Neuronal stem cell (in vitro differentiated cells): ENCODE measurements around the gene CCNI.
"Not testable (repeated sequence)": the region's sequence is repeated elsewhere in the genome, so short reads cannot be mapped to it uniquely, and the experiment has no call there.

Experiments used
- DNase-seq: peaks from one replicate; pipeline ENCODE4 v3.0.0-alpha.2; 2013; ENCODE audit warnings: low spot score
- H2AFZ ChIP-seq: one replicate; pipeline ENCODE4 v1.6.1; 2013; ENCODE audit warnings: mild to moderate bottlenecking, low read length, inconsistent platforms
- H2AK5ac ChIP-seq: 2 replicates; pipeline ENCODE4 v1.6.1; 2013; ENCODE audit warnings: low read depth, mild to moderate bottlenecking, inconsistent platforms, low read length, moderate library complexity, mixed read lengths
- H2BK120ac ChIP-seq: 2 replicates; pipeline ENCODE4 v1.6.1; 2013; ENCODE audit warnings: low read depth, mild to moderate bottlenecking, inconsistent platforms, low read length, moderate library complexity, mixed read lengths
- H2BK12ac ChIP-seq: one replicate; pipeline ENCODE4 v1.6.1; 2013; ENCODE audit warnings: low read length, inconsistent platforms
- H2BK15ac ChIP-seq: 2 replicates; pipeline ENCODE4 v1.6.1; 2013; ENCODE audit warnings: mild to moderate bottlenecking, low read length, inconsistent platforms, mixed read lengths
- H2BK5ac ChIP-seq: one replicate; pipeline ENCODE4 v1.6.1; 2013; ENCODE audit warnings: inconsistent platforms, mild to moderate bottlenecking, low read length, moderate library complexity
- H3K14ac ChIP-seq: one replicate; pipeline ENCODE4 v1.6.1; 2013; ENCODE audit warnings: low read length, inconsistent platforms
- H3K18ac ChIP-seq: 2 replicates; pipeline ENCODE4 v1.6.1; 2013; ENCODE audit warnings: low read length, inconsistent platforms
- H3K23ac ChIP-seq: 2 replicates; pipeline ENCODE4 v1.6.1; 2013; ENCODE audit warnings: low read depth, mild to moderate bottlenecking, mixed read lengths, low read length, inconsistent platforms; ENCODE audit not compliant: poor library complexity
- H3K27ac ChIP-seq: replicated peaks from 3 replicates; pipeline ENCODE4 v1.5.1; 2013; ENCODE audit warnings: low read length, inconsistent platforms
- H3K27me3 ChIP-seq, 3 experiments: 2 replicates each; pipeline ENCODE4 v1.6.1; 2013; ENCODE audit warnings: low read length in 3 of 3, mild to moderate bottlenecking in 2 of 3, inconsistent platforms in 1 of 3, low read depth in 1 of 3, mixed read lengths in 1 of 3, moderate library complexity in 1 of 3; ENCODE audit not compliant: control insufficient read depth in 3 of 3, insufficient read depth in 3 of 3
- H3K36me3 ChIP-seq, 2 donors: replicated peaks in 1 of 2; 2 replicates each; pipeline ENCODE4 v1.6.1; 2013; ENCODE audit warnings: low read length in 2 of 2; ENCODE audit not compliant: control insufficient read depth in 2 of 2, insufficient read depth in 2 of 2
- H3K4ac ChIP-seq: 2 replicates; pipeline ENCODE4 v1.6.1; 2013; ENCODE audit warnings: inconsistent platforms, mild to moderate bottlenecking, low read length, moderate library complexity
- H3K4me1 ChIP-seq, 2 donors: 1 replicate in 1 of 2; 2 replicates in 1 of 2; pipeline ENCODE4 v1.6.1; 2013; ENCODE audit warnings: low read length in 2 of 2, low read depth in 1 of 2; ENCODE audit not compliant: control insufficient read depth in 2 of 2, insufficient read depth in 1 of 2
- H3K4me2 ChIP-seq: one replicate; pipeline ENCODE4 v1.6.1; 2013; ENCODE audit warnings: mild to moderate bottlenecking, low read length, inconsistent platforms; ENCODE audit not compliant: insufficient read depth, poor library complexity, severe bottlenecking
- H3K4me3 ChIP-seq, 2 donors: 2 replicates each; pipeline ENCODE4 v1.5.1; 2013; ENCODE audit warnings: low read length in 2 of 2, mild to moderate bottlenecking in 2 of 2, inconsistent platforms in 1 of 2, moderate library complexity in 1 of 2
- H3K79me1 ChIP-seq: one replicate; pipeline ENCODE4 v1.6.1; 2013; ENCODE audit warnings: low read depth, mild to moderate bottlenecking, inconsistent platforms, low read length, moderate library complexity
- H3K9ac ChIP-seq: one replicate; pipeline ENCODE4 v1.6.1; 2013; ENCODE audit warnings: mild to moderate bottlenecking, low read depth, low read length, inconsistent platforms; ENCODE audit not compliant: poor library complexity
- H3K9me3 ChIP-seq, 2 donors: replicated peaks in 1 of 2; 2 replicates each; pipeline versions ENCODE3 to v1.6.1; 2013; ENCODE audit warnings: low read length in 2 of 2, mild to moderate bottlenecking in 2 of 2, inconsistent platforms in 1 of 2, low read depth in 1 of 2, mixed read lengths in 1 of 2, moderate library complexity in 1 of 2; ENCODE audit not compliant: control insufficient read depth in 2 of 2, insufficient read depth in 1 of 2
- H4K8ac ChIP-seq: one replicate; pipeline ENCODE4 v1.6.1; 2013; ENCODE audit warnings: low read depth, mild to moderate bottlenecking, inconsistent platforms, low read length, moderate library complexity
- H4K91ac ChIP-seq: one replicate; pipeline ENCODE4 v1.6.1; 2013; ENCODE audit warnings: low read length, low read depth, mild to moderate bottlenecking, inconsistent platforms; ENCODE audit not compliant: poor library complexity
- WGBS, 2 donors: extraction: QIAGEN DNeasy Blood & Tissue Kit; methylation state at CpG; one replicate each; pipeline ENCODE4 v1.1.7; 2013; ENCODE audit warnings: missing lambda C conversion rate in 2 of 2, mixed read lengths in 1 of 2; ENCODE audit not compliant: insufficient read length in 2 of 2, insufficient replicate concordance in 1 of 2; ENCODE audit errors: extremely low coverage in 2 of 2; 5-methylcytosine and 5-hydroxymethylcytosine counted together

The CCNI gene

GRCh38 chr4:77082886-77083608 is 7.3 kb upstream of the CCNI start:
- no peaks in the 10 kb centered on the region for H3K9me3 ChIP-seq

GRCh38 chr4:77080806-77081205 is 5.0 kb upstream of the CCNI start:
- H3K14ac ChIP-seq, H4K91ac ChIP-seq, H3K79me1 ChIP-seq, DNase-seq, H2AK5ac ChIP-seq, H3K4ac ChIP-seq, H3K4me1 ChIP-seq, H3K36me3 ChIP-seq, H3K27me3 ChIP-seq, H2BK120ac ChIP-seq, H3K18ac ChIP-seq, H2BK5ac ChIP-seq, H3K9me3 ChIP-seq, H2BK15ac ChIP-seq, H3K4me2 ChIP-seq, H3K4me3 ChIP-seq, H4K8ac ChIP-seq, H3K27ac ChIP-seq, H3K9ac ChIP-seq, H3K23ac ChIP-seq, H2AFZ ChIP-seq, H2BK12ac ChIP-seq: not testable (repeated sequence)
- no CpG with 5 or more reads among the region's 7 CpGs for WGBS, 2 donors

More at GRCh38 chr4:77082886-77083608, 7.3 kb upstream of the CCNI start:
- no CpG with 5 or more reads among the region's 11 CpGs for WGBS, 2 donors
- Histone ChIP-seq H3K14ac (no peak overlapping the region), H3K9ac (no peak overlapping the region), H3K4me2 (no peak overlapping the region), H2AFZ (no peak overlapping the region), H2BK5ac (no peak overlapping the region), H2BK12ac (no peak overlapping the region), H3K4me1 (no peaks in the 10 kb centered on the region), H2AK5ac (no peak overlapping the region), H3K18ac (no peak overlapping the region), H2BK15ac (no peak overlapping the region), H3K27me3 (no peaks in the 10 kb centered on the region), H4K91ac (no peak overlapping the region), H3K27ac (no peak overlapping the region), H3K36me3 (no peaks in the 10 kb centered on the region), H3K4ac (no peak overlapping the region), H3K79me1 (no peaks in the 10 kb centered on the region), H2BK120ac (no peak overlapping the region), H3K23ac (no peak overlapping the region), H4K8ac (no peak overlapping the region), H3K4me3 (no peak overlapping the region)
- DNase-seq = no peak

DNA sequence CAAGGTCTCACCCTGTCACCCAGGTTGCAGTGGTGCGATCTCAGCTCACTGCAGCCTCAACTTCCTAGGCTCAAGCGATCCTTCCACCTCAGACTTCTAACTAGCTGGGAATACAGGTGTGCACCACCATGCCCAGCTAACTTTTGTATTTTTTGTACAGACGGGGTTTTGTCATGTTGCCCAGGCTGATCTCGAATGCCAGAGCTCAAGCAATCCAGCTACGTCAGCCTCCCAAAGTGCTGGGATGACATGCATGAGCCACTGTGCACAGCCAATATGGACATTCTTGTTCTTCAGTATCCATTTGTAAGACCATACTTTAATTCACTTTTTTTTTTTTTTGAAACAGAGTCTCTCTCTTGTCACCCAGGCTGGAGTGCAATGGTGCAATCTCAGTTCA is 3.5 kb upstream of the CCNI start:
- Histone ChIP-seq H3K79me1 (no peaks in the 10 kb centered on the region), H4K8ac (no peak overlapping the region), H3K9me3 (no peaks in the 10 kb centered on the region), H3K27me3 (no peaks in the 10 kb centered on the region), H3K36me3 (no peaks in the 10 kb centered on the region), H3K4me2 (no peak overlapping the region), H2AFZ (no peak overlapping the region), H2BK15ac (no peak overlapping the region), H3K14ac (no peak overlapping the region), H3K23ac (no peak overlapping the region), H3K18ac (no peak overlapping the region), H3K4ac (no peak overlapping the region), H3K27ac (no peak overlapping the region), H2AK5ac (no peak overlapping the region), H4K91ac (no peak overlapping the region), H2BK12ac (no peak overlapping the region), H2BK5ac (no peak overlapping the region), H2BK120ac (no peak overlapping the region), H3K4me3 (no peak overlapping the region), H3K9ac (no peak overlapping the region), H3K4me1 (no peaks in the 10 kb centered on the region)
- WGBS, 2 donors = no CpG with 5 or more reads among the region's 5 CpGs
- DNase-seq = no peak

GRCh38 chr4:77078401-77078800 is 2.6 kb upstream of the CCNI start:
- H3K23ac ChIP-seq = no peak overlapping the region
- no peaks in the 10 kb centered on the region for H3K79me1 ChIP-seq
- H3K36me3 ChIP-seq = no peaks in the 10 kb centered on the region
- no peak overlapping the region for H4K8ac ChIP-seq
- H2BK5ac ChIP-seq = no peak overlapping the region
- peaks cover under 1 to 1% of the 10 kb centered on the region in 2 donors for H3K4me1 ChIP-seq
- no peak overlapping the region for H4K91ac ChIP-seq
- no peak overlapping the region for H2AK5ac ChIP-seq
- no peak overlapping the region for H3K4me3 ChIP-seq
- no peak overlapping the region for H3K14ac ChIP-seq
- H3K4me2 ChIP-seq = no peak overlapping the region
- H3K18ac ChIP-seq = no peak overlapping the region
- no peaks in the 10 kb centered on the region for H3K9me3 ChIP-seq
- no peak overlapping the region for H3K27ac ChIP-seq
- H3K4ac ChIP-seq = no peak overlapping the region
- H3K27me3 ChIP-seq = no peaks in the 10 kb centered on the region
- no peak overlapping the region for H3K9ac ChIP-seq
- no peak overlapping the region for H2BK15ac ChIP-seq
- H2BK12ac ChIP-seq = no peak overlapping the region
- no peak overlapping the region for H2BK120ac ChIP-seq
- no peak overlapping the region for H2AFZ ChIP-seq
- no peak for DNase-seq
- WGBS, 2 donors = no CpG with 5 or more reads among the region's 2 CpGs
